ENCODE results near the gene CYP4F8.

The CYP4F8 gene

DNA sequence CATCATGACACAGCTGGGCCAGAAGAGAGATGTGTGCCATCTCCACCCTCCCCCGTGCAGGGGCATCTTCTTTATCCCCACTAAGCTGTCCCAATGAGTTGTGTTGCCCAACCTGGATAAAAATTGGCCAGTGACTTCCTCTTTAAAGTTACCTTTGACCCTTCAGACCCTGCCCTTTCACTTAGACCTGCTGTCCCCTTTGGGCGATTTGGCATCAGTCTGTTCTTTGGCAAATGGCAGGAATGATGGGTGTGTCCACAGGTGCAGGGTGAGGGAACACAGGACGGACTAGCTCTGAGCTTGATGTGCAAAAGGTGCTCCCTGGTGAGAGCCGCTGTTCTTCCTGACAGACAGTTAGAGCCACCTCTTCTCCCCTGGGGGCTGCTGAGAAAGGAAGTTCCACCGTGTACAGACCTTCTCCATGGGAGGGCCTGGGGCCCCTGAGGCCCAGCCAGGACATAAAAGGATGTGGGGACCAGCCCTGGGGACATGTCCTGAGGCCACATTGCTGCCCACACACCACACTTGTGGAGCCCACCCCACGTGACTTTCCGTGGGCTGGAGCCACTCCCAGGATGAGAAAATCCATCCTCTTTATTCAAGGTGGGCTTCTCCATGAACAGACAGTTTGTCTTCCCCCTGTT lies 1.7 kb downstream of the CYP4F8 start:
- no peak for DNase-seq

DNA sequence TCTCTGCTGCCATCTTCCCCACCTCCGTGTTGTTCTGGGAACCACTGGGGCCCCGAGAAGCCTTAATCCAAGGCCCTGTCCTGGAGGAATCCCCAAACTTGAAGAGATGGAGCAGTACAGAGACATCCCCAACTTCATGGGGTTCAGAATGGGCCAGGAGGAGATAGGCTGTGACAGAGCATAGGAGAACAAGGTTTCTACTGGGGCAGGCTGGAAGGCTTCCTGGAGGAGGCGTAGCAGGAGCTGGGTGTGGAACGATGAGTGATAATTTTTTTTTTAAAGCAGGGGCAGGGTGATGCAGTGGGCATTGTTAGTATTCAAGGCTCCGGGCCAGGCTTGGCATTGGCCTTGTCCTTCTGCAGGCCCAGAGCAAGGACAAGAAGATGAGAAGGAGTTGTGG lies 3.3 kb downstream of the CYP4F8 start:
- DNase-seq, result no peak

DNA sequence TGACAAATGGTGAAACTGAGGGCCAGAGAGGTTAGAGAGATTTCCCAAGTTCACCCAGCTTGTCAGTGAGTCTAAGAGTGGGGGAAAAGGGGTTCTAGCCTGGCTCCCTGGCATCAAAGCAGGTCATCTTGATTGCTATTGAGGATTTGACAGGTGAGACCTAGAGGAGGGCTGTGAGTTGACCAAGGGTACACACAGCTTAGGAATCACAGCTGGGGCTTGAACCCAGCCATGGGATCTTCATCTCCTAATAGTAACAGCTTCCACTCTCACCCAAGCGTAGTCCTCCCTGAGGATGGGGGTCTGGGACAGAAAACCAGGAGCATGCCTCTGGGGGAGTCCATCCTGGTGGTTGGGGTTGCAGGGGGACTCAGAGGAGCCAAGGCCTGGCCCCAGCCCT lies 6.8 kb downstream of the CYP4F8 start:
- no peak for DNase-seq

DNA sequence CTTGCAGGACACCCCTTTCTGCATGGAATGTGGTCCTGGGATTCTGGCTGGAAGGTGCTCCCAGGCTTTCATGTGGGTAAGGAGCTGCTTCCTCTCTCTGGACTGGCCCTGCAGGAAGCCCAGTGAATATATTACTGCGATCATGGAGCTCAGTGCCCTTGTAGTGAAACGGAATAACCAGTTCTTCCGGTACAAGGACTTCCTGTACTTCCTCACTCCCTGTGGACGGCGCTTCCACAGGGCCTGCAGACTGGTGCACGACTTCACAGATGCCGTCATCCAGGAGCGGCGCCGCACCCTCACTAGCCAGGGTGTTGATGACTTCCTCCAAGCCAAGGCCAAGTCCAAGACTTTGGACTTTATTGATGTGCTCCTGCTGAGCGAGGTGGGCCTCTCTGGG lies 8.0 kb downstream of the CYP4F8 start:
- no peak for DNase-seq

DNA sequence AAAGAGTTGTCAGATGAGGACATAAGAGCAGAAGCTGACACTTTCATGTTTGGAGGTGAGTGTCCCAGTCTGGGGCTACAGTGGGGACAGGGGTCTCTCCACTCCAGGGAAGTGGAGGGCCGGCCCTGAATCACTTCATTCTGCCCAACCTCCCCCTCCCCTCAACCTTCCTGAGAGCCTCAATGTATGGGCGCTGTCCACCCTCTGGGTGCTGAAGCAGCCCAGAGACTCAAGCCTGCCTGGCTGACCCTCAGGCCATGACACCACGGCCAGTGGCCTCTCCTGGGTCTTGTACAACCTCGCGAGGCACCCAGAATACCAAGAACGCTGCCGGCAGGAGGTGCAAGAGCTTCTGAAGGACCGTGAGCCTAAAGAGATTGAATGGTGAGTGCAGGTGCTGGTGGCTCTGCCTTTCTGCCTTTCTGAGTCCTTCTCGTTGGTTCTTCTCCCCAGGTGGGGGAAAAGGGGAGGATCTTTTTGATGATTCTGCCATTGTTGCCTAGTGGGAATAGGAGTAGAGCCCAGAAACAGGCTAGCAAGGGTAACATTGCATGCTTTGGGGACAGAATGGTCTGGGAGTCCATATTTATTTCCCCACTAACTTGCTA lies 8.8 kb downstream of the CYP4F8 start:
- DNase-seq, result no peak

DNA sequence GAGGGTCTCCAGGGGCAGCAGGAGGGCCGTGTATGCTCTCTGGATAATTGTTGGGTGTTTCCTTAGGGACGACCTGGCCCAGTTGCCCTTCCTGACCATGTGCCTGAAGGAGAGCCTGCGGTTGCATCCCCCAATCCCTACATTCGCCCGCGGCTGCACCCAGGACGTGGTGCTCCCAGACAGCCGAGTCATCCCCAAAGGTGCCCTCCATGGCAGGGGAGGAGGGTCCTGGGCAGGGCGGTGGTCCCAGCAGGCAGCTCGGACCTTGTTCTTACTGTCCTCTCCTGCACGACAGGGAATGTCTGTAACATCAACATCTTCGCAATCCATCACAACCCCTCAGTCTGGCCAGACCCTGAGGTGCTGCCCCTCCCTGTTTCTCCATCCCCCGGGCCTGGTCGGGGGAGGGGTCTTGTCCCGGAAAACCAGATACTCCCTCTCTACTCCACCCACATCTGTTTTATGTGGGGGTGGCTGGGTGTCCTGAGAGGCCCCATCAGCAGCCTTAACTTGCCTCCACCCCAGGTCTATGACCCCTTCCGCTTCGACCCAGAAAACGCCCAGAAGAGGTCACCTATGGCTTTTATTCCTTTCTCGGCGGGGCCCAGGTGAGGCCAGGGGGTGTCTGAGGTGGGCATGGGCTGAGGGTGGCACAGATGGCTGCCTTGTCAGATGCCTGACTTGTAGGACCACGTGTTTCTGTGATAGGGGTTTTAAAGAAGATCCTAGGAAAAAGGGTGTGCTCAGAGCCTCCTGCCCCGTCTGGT lies 13.4 kb downstream of the CYP4F8 start:
- no peak for DNase-seq

DNA sequence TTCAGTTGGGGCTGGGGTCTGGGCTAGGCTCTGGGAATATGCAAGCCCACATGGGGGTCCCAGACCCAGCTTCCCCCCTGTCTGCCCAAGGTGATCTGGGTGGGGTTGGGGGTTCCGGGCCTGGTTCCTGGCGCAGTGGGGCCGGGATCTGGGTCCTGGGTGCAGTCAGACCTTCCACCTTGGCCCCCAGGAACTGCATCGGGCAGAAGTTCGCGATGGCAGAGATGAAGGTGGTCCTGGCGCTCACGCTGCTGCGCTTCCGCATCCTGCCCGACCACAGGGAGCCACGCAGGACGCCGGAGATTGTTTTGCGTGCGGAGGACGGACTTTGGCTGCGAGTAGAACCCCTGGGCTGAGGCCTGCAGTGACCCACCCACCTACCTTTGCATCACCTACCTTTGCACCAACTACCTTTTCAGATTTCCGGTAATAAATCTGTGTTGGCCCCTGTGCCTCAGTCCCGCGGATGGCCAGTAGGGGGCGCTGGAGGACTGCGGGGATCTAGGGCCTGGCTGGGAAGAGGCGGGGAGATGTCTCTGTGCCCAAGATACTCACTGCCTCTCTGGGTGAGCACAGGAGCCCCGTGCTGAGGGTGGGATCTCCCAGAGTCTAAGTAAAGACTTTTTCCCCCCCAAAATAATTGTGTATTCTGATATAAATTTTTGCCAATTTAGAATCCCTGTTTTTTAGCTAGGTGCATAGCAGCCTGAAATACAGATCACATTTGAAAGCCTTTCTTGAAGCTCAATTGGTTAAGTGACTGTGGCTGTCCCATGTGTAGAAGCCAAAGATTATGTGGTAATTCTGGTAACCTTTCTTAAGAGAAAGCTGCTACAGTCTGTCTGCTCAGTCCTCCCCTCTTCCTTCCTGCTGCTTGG lies 14.2 kb downstream of the CYP4F8 start:
- DNase-seq, result peak; percentile 76

DNA sequence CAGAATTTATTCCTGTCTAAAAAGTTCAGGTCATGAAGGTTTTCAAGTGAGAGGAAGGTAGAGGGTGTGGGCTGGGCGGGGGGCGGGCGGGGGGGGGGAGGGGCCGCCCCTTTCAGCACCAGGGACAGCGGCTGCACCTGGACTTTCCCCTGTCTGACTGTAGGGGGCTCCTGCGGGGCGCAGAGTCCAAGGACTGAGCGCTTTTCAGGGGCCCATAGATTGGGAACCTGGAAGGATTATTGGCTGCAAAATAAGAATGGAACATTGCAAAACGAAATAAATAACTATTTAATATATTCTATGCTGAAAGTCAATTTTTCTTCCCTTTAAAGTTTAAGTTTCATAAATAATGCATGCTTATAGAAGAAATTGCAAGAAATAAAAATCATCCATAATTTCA lies 16.8 kb downstream of the CYP4F8 start:
- no peak for DNase-seq

DNA sequence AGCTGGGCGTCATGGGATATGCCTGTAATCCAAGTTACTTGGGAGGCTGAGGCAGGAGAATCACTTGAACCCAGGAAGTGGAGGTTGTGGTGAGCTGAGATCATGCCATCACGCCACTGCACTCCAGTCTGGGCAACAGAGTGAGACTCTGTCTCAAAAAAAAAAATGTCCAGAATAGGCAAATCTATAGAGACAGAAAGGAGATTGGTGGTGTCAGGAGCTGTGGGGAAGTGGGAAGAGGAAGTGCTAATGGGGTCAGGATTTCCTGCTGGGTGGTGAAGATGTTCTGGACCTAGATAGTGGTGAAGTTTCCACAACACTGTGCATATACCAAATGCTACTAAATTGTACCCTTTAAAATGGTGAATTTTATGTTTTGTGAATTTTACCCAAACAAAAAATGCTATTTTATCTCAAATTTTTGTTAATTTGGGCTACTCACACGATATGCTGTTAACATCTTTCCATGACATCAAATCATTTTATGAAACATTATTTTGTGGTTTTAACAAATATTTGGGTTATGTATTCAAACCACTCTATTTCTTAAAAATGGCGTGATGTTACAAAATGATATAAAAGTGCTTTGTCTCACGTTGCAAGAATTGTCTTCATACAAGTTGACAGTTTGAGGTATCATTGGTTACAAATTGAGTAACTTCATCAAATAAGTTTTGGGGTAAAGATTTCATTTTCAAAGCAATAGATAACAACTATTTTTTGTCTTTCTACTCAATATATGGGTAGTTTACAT lies 18.2 kb downstream of the CYP4F8 start:
- DNase-seq, result no peak

DNA sequence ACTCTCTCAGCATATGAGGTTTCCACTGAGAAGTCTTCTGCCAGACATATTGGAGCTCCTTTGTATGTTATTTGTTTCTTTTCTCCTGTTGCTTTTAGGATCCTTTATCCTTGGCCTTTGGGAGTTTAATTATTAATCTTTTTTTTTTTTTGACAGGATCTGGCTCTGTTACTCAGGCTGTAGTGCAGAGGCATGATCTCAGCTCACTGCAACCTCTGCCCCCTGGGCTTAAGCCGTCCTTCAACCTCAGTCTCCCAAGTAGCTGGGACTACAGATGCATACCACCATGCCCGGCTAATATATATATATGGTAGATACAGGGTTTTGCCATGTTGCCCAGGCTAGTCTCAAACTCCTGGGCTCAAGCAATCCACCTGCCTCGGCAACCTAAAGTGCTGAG lies 19.1 kb downstream of the CYP4F8 start:
- no peak for DNase-seq

DNA sequence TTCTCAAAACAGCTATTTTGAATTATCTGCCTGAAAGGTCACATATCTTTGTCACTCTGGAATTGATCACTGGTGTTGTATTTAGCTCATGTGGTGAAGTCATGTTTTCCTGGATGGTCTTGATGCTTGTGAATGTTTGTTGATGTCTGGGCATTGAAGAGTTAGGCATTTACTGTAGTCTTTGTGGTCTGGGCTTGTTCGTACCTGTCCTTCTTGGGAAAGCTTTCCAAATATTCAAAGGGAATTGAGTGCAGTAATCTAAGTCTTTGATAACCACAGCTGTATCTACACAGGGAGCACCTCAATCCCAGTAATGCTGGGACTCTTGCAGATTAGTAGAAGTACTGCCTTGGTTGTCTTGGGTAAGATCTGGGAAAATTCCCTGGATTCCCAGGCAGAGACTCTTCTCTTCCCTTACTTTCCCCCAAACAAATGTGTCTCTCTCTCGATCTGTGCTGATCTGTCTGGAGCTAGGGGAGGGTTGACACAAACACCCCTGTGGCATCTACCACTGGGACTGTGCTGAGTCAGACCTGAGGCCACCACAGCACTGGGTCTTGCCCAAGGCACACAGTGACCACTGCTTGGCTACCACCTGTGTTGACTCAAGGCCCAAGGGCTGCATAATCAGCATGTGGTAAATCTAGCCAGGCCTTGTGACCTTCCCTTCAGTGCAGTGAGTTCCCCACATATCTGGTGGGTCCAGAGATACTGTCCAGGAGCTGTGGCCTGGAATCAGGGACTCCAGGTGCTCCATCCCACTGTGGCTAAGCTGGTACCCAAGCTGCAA lies 20.2 kb downstream of the CYP4F8 start:
- no peak for DNase-seq

DNA sequence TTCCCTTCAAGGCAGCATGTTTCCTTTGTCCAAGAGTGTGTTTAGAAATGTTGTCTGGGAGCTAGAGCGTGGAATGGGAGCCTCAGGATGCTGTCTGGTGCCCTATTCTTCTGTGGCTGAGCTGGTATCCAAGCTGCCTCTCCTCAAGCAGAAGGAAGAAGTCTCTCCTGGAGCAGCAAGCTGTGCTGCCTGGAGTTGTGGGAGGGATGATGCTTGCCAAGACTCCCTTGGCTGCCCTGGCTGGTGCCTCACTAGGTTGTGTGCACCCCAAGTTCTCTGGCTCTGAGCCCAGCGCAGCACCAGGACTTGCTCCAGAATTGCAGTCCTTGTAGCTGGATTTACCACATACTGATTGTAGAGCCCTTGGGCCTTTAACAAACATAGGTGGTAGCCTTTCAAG lies 21.0 kb downstream of the CYP4F8 start:
- DNase-seq, result no peak

DNA sequence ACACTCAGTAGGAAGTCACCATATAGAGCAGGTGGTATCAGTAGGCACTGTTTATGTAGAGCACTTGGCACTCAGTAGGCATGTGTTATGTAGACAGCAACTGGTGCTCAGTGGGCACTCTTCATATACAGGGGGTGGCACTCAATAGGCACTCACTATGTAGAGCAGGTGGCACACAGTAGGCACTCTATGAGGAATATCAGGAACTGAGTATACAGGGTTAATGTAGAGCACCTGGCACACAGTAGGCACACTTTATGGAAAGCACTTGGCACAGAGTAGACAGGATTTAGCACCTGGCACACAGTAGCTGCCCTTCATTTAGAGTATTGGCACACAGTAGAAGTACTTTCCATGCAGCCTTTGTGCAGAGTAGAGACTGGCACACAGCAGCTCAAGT lies 24.6 kb downstream of the CYP4F8 start:
- DNase-seq, result no peak

DNA sequence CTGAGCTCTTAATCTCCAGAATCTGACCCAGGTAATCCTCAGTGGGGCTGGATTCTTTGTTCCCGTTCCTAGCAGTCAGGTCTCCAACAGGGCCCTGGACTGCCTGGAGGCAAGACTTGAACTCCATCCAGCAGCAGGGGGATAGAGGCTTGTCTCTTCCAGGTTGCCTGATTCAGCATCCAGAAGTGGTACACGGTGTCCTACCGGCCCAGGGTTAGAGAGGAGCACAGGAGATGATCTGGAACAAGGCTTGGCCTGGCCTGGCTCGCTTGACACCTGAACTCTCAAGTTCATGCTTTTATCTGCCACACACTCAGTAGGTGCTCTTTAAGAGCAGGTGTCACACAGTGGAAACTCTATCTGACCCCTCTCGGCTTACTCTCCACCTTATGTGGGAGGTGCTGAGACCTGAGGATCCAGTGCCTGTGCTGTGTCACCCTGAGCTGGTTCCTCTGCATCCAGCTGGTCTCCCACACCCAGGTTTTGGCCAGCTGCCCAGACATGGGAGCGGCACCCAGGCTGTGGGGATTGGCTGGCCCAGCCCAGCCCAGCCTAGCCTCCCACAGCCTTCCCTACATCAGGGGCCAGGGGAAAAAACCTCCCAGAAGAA lies 25.4 kb downstream of the CYP4F8 start, which contains the start of gene CYP4F3:
CYP4F3 (plus strand) TSS at position 604 of the 610 bp plus-strand sequence. CDS start 519 bp downstream, outside the sequence.
- DNase-seq, result peak; percentile 37

DNA sequence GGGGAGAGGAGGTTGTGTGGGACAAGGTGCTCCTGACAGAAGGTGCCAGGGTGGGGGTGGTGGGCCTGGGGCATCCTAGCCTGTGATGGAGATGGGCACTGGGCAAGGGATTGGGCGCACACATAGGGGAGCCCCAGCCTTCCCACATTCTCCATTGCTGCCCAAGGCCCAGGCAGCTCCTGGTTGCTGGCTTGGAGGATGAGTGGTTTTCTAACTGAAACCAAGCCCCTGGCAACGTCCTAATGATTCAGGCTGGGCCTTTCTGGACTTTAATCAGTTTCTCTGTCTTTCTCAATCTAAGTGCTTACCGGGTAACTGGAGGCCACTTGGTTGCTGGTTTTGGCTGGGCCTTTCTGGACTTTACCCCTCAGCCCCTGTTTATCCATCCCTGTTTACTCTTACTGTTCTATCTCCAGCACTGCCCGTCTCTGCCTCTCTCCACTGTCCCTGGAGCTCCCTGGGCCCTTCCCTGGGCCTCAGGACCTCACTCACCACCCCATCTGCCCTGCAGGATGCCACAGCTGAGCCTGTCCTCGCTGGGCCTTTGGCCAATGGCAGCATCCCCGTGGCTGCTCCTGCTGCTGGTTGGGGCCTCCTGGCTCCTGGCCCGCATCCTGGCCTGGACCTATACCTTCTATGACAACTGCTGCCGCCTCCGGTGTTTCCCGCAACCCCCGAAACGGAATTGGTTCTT lies 26.0 kb downstream of the CYP4F8 start:
- DNase-seq, result no peak

DNA sequence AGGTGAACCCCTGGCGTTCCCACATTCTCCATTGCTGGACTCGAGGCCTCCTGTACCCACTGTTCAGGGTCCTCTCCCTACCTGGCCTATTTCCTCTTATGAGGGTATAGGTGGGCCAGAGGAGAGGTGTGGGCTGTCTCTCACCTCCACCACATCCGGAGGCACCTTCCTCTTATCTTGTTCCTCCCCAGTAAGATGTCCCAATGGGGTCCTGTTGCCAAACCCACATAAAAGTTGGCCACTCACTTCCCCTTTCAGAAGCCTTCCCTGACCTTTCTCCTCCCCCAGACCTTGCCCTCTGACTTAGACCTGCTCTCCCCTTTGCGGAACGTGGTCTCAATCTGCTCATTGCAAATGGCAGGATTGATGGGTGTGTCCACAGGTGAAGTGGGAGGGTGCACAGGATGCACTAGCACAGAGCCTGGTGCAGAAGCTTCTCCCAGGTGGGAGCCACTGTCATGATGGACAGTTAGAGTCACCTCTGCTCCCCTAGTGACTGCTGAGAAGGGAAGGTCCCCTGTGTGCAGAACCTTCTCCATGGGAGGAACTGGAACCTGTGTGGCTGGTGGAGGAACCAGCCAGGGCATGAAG lies 27.0 kb downstream of the CYP4F8 start:
- DNase-seq, result no peak

DNA sequence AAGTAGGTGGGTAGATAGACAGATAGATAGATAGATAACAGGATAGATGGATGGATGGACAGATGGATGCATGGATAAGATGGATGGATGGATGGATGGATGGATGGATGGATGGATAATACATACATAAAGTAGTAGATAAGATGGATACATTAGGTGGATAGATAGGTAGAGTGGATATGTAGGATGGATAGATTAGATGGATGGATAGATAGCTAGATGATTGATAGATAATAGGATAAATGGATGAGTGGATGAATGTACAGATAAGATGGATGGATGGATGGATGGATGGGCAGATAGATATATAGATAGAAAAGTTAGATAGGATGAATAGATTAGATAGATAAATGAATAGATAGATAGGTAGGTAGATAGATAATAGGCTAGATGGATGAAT lies 27.8 kb downstream of the CYP4F8 start:
- no peak for DNase-seq

DNA sequence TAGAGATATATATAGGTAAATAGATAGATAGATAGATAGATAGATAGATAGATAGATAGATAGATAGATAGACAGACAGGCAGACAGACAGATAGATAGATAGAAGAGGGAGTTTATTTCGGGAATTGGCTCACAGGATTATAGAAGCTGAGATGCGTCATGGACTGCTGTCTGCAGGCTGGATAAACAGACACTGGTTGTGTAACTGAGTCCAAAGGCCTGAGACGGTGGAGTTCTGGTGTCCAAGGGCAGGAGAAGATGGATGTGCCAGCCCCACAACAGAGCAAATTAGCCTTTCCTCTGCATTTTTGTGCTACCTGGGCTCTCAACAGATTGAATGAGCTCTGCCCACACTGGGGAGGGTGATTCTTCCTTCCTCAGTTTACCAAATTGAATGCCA lies 28.4 kb downstream of the CYP4F8 start:
- no peak for DNase-seq

DNA sequence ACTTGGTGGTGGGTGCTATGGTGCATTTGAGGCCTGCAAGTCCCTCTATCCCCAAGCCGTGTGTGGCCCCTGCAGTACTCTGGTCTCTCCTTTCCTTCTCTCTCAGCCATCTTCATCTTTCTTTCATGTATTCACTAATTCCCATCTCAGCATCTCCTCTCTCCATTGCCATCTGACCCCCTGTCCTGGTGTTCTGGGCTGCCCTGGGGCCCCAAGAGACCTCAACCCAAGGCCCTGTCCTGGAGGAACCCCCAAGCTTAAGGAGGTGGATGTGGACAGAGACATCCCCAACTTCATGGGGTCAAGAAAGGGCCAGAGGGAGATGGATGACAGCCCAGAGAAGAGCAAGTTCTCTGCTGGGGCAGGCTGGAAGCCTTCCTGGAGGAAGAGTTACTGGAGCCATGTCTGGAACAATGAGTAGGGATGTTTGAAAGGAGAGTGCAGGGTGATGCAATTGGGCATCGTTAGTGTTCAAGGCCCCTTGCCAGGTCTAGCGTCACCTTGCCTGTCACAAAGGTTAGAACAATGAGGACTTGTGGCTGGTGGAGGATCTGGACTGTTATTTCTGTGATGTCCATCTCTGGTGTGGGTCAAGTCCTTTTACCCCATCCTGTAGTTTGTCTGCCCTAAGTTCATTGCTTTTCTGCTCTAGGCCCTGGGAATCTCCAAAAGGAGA lies 29.2 kb downstream of the CYP4F8 start:
- DNase-seq, result no peak

DNA sequence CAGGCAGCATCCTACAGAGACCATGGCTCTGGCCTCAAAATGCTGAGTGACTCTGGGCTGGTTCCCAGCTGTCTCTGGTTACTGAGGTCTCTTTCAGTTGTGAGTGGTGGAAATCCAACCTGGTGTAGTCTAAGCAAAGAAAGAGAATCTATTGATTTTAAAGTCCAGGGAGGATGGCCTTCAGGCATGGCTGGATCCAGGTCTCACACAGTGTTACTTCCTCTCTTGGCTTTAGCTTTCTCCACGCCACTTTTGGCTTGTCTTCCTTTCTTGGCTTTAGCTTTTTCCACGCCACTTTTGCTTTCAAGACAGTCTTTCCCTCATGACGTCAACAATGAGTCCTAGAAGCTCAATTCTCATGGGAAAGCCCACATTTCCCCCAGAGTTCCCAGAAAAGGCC lies 29.8 kb downstream of the CYP4F8 start:
- no peak for DNase-seq

Measured in CD4-positive, alpha-beta T cell treated with Interleukin-15 for 1 hour (primary cell).